CMK (cell line): Measurements from ENCODE around the gene ASB1.
"Not testable (repeated sequence)": the region's sequence is repeated elsewhere in the genome, so short reads cannot be mapped to it uniquely, and the experiment has no call there.

Source experiments
- DNase-seq: peaks from one replicate; pipeline ENCODE4 v3.0.0-alpha.2; 2010; ENCODE audit warnings: low read depth

Gene ASB1

GRCh38 chr2:238423561-238424312 is 3.0 kb upstream of the ASB1 start:
- DNase-seq = no peak

DNA sequence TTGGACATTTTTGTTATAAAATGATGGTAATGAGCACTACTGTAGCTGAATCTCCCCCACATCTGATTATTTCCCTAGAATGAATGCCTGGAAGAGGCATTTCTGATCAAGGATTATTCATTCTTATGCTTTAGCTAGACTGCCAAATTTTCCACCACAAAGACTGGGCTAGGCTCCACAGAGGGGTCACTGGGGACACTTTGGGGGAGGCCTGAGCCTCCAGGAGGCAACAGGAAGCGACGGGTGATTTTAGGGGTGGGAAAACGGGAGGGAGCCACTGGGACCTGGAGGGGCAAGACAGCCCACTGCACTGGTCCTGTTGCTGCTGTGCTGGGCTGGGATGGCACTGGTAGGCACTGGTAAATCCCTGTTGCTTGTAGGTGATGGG is 2.4 kb upstream of the ASB1 start:
- DNase-seq = no peak

- DNase-seq = no peak
These were observed 1.2 kb upstream of the ASB1 start for GRCh38 chr2:238425505-238425978.

- DNase-seq = peak; percentile 32
These were observed 654 bp upstream of the ASB1 start for GRCh38 chr2:238425979-238426567.

DNA sequence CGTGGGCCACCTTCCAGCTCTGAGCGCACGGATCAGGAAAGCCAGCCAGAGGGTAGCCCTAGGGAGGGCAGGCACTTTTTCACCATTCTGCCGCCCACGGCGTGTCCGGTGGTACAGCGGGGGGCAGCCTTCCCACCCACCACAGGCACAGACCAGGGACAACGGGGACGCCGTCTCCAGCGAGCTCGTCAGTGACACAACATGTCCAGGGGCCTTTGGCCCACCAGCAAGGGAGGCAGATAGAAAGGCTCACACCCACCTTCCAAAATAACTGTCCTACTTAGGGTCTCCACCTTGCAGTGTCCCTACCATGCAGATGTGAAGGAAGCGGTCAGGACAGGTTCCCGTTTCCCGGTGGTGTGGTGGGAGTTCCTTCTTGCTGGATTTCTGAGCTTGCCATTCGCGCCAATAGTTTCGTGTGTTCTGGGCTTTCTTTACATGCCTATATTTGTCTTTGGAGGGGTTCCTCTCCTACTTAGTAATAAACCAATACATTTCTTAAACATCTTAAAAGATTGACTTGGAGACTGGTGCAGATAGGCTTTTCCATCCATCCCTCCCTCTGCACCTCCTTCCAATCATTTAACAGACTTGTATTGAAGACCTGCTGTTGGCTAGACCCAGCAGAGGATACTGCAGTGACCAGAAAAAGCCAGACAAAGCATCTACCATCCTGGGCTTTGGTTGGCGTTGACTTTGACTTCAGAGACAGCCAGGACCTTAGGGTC is 872 bp downstream of the ASB1 start:
- DNase-seq = no peak

DNA sequence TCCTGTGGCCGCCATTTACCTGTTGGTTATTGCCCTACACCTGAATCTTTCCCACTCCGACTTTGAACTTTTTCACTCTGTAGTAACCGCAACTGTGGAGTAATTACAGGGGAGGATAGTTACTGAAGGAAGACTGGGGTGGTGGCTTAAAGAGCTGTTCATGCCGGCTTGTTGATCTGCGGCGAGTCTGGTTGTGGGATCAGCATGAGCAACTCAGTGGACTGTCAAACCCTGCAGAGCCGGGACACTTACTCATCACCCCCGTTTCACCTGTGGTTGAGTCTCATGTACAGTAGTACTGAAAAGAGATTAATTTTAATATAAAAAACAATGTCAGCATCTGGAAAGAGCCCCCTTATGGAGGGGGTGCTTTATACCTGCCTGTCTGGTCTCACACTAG is 2.1 kb downstream of the ASB1 start:
- DNase-seq = no peak

GRCh38 chr2:238430781-238431180 is 4.1 kb downstream of the ASB1 start:
- no peak for DNase-seq

DNA sequence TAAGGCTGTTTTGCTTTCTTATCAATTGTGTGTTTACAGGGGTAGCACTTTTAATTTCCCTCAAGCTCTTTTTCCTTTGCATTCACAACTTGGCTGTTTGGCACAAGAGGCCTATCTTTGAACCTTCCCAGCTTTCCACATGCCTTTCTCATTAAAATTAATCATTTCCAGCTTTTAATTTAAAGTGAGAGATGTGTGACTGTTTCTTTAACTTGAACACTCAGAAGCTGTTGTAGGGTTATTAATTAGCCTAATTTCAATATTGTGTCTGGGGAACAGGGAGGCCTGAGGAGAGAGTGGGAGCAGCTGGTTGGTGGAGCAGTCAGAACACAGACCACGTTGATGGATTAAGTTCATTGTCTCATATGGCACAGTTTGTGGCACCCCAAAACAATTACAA is 4.7 kb downstream of the ASB1 start:
- DNase-seq = no peak

- DNase-seq = no peak
These were observed 6.7 kb downstream of the ASB1 start for GRCh38 chr2:238433300-238433915.

- no peak for DNase-seq
These were observed 7.5 kb downstream of the ASB1 start for GRCh38 chr2:238433941-238434845.

DNA sequence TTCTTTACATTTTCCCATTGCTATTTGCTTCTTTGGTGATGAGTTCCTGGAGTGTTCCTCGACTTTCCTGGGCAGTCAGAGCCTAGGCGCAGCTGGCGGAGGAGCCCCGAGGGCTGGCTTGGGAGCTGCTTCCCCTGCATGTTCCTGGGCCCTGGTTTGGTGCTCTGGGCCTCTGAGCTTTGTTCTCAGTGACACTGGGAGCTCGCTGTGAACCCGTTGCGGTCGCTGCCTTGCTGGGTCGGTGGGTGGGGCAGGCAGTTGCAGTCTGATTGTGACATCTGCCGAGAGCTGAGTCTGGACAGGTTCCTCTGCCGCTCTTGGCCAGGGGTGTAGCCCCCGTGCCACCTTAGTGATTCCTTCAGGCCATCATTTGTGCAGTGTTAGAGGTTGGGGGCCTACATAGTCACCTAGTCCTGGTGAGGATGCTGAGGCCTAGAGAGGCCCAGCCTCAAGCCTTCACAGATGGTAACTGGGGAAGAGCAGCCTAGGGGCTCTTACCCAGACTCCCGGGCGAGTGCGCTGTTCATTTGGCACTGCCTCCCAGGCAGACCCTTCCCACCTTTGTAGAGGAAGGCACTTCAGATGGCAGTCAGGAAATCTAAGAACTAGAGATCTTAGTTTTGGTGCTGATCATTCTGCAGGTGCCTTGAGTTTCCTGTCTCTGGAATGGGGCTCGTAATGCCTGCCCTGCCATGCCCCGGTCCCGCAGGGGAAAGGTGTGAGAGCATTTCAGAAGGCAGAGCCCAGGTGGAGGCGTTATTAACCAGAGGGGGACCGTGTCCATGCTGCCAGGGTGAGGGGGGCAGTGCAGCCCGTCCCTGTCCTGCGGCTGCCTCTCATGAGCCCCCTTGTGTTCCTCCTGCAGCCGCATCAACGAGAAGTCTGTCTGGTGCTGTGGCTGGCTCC is 8.4 kb downstream of the ASB1 start:
- no peak for DNase-seq

- no peak for DNase-seq
These were observed 9.0 kb downstream of the ASB1 start for GRCh38 chr2:238435752-238436096.

DNA sequence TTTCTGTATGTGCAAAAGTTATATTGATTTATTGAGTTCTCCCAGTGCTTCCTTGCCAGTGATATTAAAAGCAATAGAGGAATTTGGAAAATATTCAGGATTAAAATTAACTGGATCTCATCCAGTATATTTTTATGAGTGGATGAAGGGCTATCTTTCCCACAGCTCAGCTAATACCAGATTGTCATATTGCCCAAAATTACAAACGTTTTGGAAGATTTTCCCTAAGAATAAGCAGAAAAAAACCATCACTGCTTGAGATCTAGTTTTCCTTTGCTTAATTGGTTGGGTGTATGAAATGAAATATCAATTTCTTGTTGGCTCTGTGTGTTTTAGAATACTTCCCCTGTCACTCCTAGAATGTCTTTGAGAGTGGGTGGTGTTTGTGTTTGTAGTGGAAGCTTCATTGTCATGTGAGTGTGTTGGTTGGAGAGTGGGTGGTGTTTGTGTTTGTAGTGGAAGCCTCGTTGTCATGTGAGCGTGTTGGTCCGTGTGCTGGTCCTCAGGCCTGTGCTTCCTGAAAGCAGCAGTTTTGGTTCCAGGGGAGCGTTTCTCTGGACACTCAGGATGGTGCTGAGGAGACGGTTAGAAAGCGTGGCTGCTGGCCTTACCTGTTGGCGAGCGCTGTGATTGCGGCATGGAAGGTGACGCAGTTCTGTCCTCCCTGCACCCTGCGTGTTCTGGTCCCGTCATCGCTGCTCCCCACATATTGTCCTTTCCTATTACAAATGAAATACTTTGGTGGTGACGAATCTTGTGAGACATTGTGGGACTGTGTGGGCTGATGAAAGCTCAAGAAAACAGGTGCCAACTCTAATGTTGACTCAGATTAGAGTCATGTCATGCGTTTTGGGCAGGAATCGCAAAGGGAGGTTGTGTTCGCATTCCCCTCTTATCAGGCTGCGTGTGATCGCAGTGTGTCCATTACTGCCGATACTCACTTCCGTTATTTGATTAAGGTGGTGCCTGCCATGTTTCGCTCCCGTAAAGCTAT is 12.4 kb downstream of the ASB1 start:
- no peak for DNase-seq

GRCh38 chr2:238439917-238440316 is 13.2 kb downstream of the ASB1 start:
- DNase-seq = no peak

- DNase-seq = no peak
These were observed 13.6 kb downstream of the ASB1 start for GRCh38 chr2:238440331-238440730.

DNA sequence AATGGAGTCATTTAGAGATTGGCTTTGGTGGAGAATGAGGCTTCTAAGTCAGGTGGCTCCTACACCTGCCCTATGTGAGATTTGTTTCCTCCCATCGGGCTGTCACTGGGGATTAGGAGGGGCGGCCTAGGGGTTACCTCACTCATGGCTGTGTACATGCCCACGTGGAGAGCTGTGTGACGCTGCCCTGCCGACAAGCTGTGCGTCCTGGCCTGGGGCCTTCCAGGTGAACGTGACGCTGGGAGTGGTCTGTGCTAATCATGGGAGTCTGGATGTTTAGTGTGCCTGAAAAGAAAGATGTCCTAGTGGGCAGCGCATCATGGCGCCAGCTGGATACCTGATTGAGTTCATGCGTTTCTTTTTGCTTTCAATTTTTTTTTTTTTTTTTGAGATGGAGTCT is 14.0 kb downstream of the ASB1 start:
- no peak for DNase-seq

- no peak for DNase-seq
These were observed 14.8 kb downstream of the ASB1 start for GRCh38 chr2:238441262-238442114.

GRCh38 chr2:238442257-238442656 is 15.5 kb downstream of the ASB1 start:
- DNase-seq = not testable (repeated sequence)
